ENCODE data around the gene PALLD.

Gene PALLD

GRCh38 chr4:168610911-168611530 lies 114.2 kb downstream of the PALLD start:
- Histone ChIP-seq H3K9me2 (replicated peaks; ENCODE audit: insufficient read depth, low read length) (no peaks in the 10 kb centered on the region), H4K20me1 (ENCODE audit: insufficient read depth, low read length) (no peaks in the 10 kb centered on the region), H3K9me3 (replicated peaks; ENCODE audit: insufficient read depth, low read length) (no peaks in the 10 kb centered on the region), H3K4me1 (ENCODE audit: low read length) (no peaks in the 10 kb centered on the region), H3K9ac (ENCODE audit: low read length) (no peak overlapping the region), H3K79me2 (ENCODE audit: low read length) (no peaks in the 10 kb centered on the region), H3K27ac (ENCODE audit: low read length) (no peak overlapping the region), H2AFZ (ENCODE audit: low read length) (no peak overlapping the region), H3K27me3 (replicated peaks; ENCODE audit: insufficient read depth, low read length) (no peaks in the 10 kb centered on the region), H3K36me3 (replicated peaks; ENCODE audit: insufficient read depth, low read length) (no peaks in the 10 kb centered on the region), H3K4me2 (ENCODE audit: low read depth, low read length) (no peak overlapping the region), H3F3A (ENCODE audit: insufficient read depth, low read length) (no peaks in the 10 kb centered on the region), H3K4me3 (ENCODE audit: low read length) (no peak overlapping the region)
- TF ChIP-seq CTCF (IDR thresholded peaks at IDR 0.05; ENCODE audit: low read length): no peak
- no peak for TF ChIP-seq EZH2 (optimal IDR thresholded peaks at IDR 0.05; ENCODE audit: low read depth, low read length)
- TF ChIP-seq EZH2phosphoT487 (IDR thresholded peaks at IDR 0.05; ENCODE audit: low read length): no peak
- DNase-seq: no peak

GRCh38 chr4:168612450-168613135 lies 115.7 kb downstream of the PALLD start:
- no peaks in the 10 kb centered on the region for H3K4me1 ChIP-seq (ENCODE audit: low read length)
- H3F3A ChIP-seq (ENCODE audit: insufficient read depth, low read length): no peaks in the 10 kb centered on the region
- H3K9me3 ChIP-seq (replicated peaks; ENCODE audit: insufficient read depth, low read length): no peaks in the 10 kb centered on the region
- H3K36me3 ChIP-seq (replicated peaks; ENCODE audit: insufficient read depth, low read length): no peaks in the 10 kb centered on the region
- TF ChIP-seq EZH2 (optimal IDR thresholded peaks at IDR 0.05; ENCODE audit: low read depth, low read length) (no peak), CTCF (IDR thresholded peaks at IDR 0.05; ENCODE audit: low read length) (no peak), EZH2phosphoT487 (IDR thresholded peaks at IDR 0.05; ENCODE audit: low read length) (no peak)
- no peaks in the 10 kb centered on the region for H3K27me3 ChIP-seq (replicated peaks; ENCODE audit: insufficient read depth, low read length)
- H2AFZ ChIP-seq (ENCODE audit: low read length): no peak overlapping the region
- no peak overlapping the region for H3K4me2 ChIP-seq (ENCODE audit: low read depth, low read length)
- no peak for DNase-seq
- no peak overlapping the region for H3K4me3 ChIP-seq (ENCODE audit: low read length)
- H3K79me2 ChIP-seq (ENCODE audit: low read length): no peaks in the 10 kb centered on the region
- no peaks in the 10 kb centered on the region for H3K9me2 ChIP-seq (replicated peaks; ENCODE audit: insufficient read depth, low read length)
- H4K20me1 ChIP-seq (ENCODE audit: insufficient read depth, low read length): no peaks in the 10 kb centered on the region
- no peak overlapping the region for H3K9ac ChIP-seq (ENCODE audit: low read length)
- no peak overlapping the region for H3K27ac ChIP-seq (ENCODE audit: low read length)

GRCh38 chr4:168613869-168614268 lies 117.0 kb downstream of the PALLD start:
- TF ChIP-seq CTCF (IDR thresholded peaks at IDR 0.05; ENCODE audit: low read length) (no peak), EZH2phosphoT487 (IDR thresholded peaks at IDR 0.05; ENCODE audit: low read length) (no peak), EZH2 (optimal IDR thresholded peaks at IDR 0.05; ENCODE audit: low read depth, low read length) (no peak)
- no peaks in the 10 kb centered on the region for H3K79me2 ChIP-seq (ENCODE audit: low read length)
- H4K20me1 ChIP-seq (ENCODE audit: insufficient read depth, low read length): no peaks in the 10 kb centered on the region
- no peaks in the 10 kb centered on the region for H3K4me1 ChIP-seq (ENCODE audit: low read length)
- no peak overlapping the region for H3K4me2 ChIP-seq (ENCODE audit: low read depth, low read length)
- H3K27me3 ChIP-seq (replicated peaks; ENCODE audit: insufficient read depth, low read length): no peaks in the 10 kb centered on the region
- no peak overlapping the region for H2AFZ ChIP-seq (ENCODE audit: low read length)
- no peak overlapping the region for H3K4me3 ChIP-seq (ENCODE audit: low read length)
- no peak for DNase-seq
- H3K36me3 ChIP-seq (replicated peaks; ENCODE audit: insufficient read depth, low read length): no peaks in the 10 kb centered on the region
- no peaks in the 10 kb centered on the region for H3K9me2 ChIP-seq (replicated peaks; ENCODE audit: insufficient read depth, low read length)
- H3K9ac ChIP-seq (ENCODE audit: low read length): no peak overlapping the region
- no peaks in the 10 kb centered on the region for H3K9me3 ChIP-seq (replicated peaks; ENCODE audit: insufficient read depth, low read length)
- H3K27ac ChIP-seq (ENCODE audit: low read length): no peak overlapping the region
- H3F3A ChIP-seq (ENCODE audit: insufficient read depth, low read length): no peaks in the 10 kb centered on the region
